Measurements from ENCODE around the gene FBXO27. TPM values are rescaled to one million over a fixed set of nuclear protein-coding genes. Genes with fewer than 3 reads are reported as not detected.

FBXO27 gene
- total and polyA plus RNA-seq, 2 of the 4 experiments (the other 2 are of a cell fraction), result 0.18 to 0.50 TPM

GRCh38 chr19:38985262-38985661 lies 47.1 kb downstream of the FBXO27 start:
- H3K36me3 ChIP-seq (ENCODE audit: control insufficient read depth, insufficient read depth, low read length), result no peaks in the 10 kb centered on the region
- no peak overlapping the region for H3K27ac ChIP-seq (ENCODE audit: insufficient read depth, low read length)
- ATAC-seq (ENCODE audit: low read depth) (no peak), DNase-seq (no peak)
- H3K4me3 ChIP-seq (ENCODE audit: insufficient read depth, low read depth, low read length), result no peak overlapping the region
- no peak overlapping the region for H3K9ac ChIP-seq (ENCODE audit: low read depth, low read length)
- H2BK5ac ChIP-seq (ENCODE audit: low read depth, low read length, poor library complexity, severe bottlenecking), result no peak overlapping the region
- no peak overlapping the region for H3K14ac ChIP-seq (replicated peaks; ENCODE audit: low read depth, low read length)
- H4K20me1 ChIP-seq (ENCODE audit: insufficient read depth, low read length), result no peaks in the 10 kb centered on the region; the same call in 1 of the 2 replicates
- H2AFZ ChIP-seq (replicated peaks; ENCODE audit: low read length, poor library complexity), result no peak overlapping the region
- H4K91ac ChIP-seq (ENCODE audit: insufficient read depth, low read depth, low read length), result no peak overlapping the region
- no peak overlapping the region for H2BK20ac ChIP-seq (ENCODE audit: low read depth, low read length)
- no peak overlapping the region for H2BK120ac ChIP-seq (ENCODE audit: low read depth, low read length)
- H2AK5ac ChIP-seq (ENCODE audit: low read depth, low read length), result no peak overlapping the region
- no peak overlapping the region for H4K5ac ChIP-seq (ENCODE audit: low read depth, low read length)
- no peak overlapping the region for H3K4me2 ChIP-seq (ENCODE audit: low read depth, low read length)
- H3K56ac ChIP-seq (ENCODE audit: extremely low read depth, insufficient read depth, low read length), result no peak overlapping the region
- H3K18ac ChIP-seq (ENCODE audit: low read depth, low read length), result no peak overlapping the region
- BruUV-seq (replicated peaks), result no TSS peak
- POLR2A ChIA-PET (ENCODE audit: unreplicated experiment), result no interaction called here
- no peak overlapping the region for H4K8ac ChIP-seq (ENCODE audit: low read depth in 2 of 2, low read length in 2 of 2)
- H3K4me1 ChIP-seq (ENCODE audit: control insufficient read depth, insufficient read depth, low read length), result no peaks in the 10 kb centered on the region; the same call in 1 of the 2 replicates
- H2AK9ac ChIP-seq (replicated peaks; ENCODE audit: low read depth, low read length, poor library complexity), result no peak overlapping the region
- no peaks in the 10 kb centered on the region for H3K9me1 ChIP-seq (ENCODE audit: insufficient read depth, low read length)
- no peak overlapping the region for H2BK15ac ChIP-seq (ENCODE audit: low read depth, low read length)
- peaks cover 2% of the 10 kb centered on the region; the same call in 1 of the 2 replicates for H3K27me3 ChIP-seq (ENCODE audit: control insufficient read depth, insufficient read depth, low read length)
- in situ Hi-C loops (cut with MboI; ENCODE audit: low sequenced_read_pairs) (no loop called here), dilution Hi-C loops (cut with HindIII; ENCODE audit: low sequenced_read_pairs, unreplicated experiment) (no loop called here), intact Hi-C loops (cut with micrococcal nuclease) (no loop called here)
- peaks cover 8% of the 10 kb centered on the region for H3K9me3 ChIP-seq (ENCODE audit: control insufficient read depth, insufficient read depth, low read length)
- no peaks in the 10 kb centered on the region for H3K79me1 ChIP-seq (ENCODE audit: low read depth in 1 of 2, low read length in 2 of 2)
- no CpG with 5 or more reads among the region's 1 CpG for whole genome bisulfite sequencing, 2 experiments (ENCODE audit: extremely low coverage in 2 of 2, insufficient read length in 1 of 2)
- no peak overlapping the region for H3K23ac ChIP-seq (ENCODE audit: low read depth, low read length)
- H3K4ac ChIP-seq (ENCODE audit: low read depth, low read length), result no peak overlapping the region
- CTCF ChIA-PET, result no interaction called here
- no peak for TF ChIP-seq BHLHE40 (IDR thresholded peaks at IDR 0.05; ENCODE audit: low read depth, low read length)
- TF ChIP-seq POLR2A (IDR thresholded peaks at IDR 0.05; ENCODE audit: low read depth, low read length), result no peak
- no peak for TF ChIP-seq RCOR1 (IDR thresholded peaks at IDR 0.05; ENCODE audit: insufficient replicate concordance, low read length)
- TF ChIP-seq MAFK (IDR thresholded peaks at IDR 0.05; ENCODE audit: low read depth, low read length), result no peak
- TF ChIP-seq MAZ (IDR thresholded peaks at IDR 0.05; ENCODE audit: borderline replicate concordance, low read depth, low read length), result no peak
- TF ChIP-seq, protein P1, sequence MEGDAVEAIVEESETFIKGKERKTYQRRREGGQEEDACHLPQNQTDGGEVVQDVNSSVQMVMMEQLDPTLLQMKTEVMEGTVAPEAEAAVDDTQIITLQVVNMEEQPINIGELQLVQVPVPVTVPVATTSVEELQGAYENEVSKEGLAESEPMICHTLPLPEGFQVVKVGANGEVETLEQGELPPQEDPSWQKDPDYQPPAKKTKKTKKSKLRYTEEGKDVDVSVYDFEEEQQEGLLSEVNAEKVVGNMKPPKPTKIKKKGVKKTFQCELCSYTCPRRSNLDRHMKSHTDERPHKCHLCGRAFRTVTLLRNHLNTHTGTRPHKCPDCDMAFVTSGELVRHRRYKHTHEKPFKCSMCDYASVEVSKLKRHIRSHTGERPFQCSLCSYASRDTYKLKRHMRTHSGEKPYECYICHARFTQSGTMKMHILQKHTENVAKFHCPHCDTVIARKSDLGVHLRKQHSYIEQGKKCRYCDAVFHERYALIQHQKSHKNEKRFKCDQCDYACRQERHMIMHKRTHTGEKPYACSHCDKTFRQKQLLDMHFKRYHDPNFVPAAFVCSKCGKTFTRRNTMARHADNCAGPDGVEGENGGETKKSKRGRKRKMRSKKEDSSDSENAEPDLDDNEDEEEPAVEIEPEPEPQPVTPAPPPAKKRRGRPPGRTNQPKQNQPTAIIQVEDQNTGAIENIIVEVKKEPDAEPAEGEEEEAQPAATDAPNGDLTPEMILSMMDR (conservative IDR thresholded peaks at IDR 0.05; ENCODE audit: low read depth, low read length), result no peak
- TF ChIP-seq, protein P2, sequence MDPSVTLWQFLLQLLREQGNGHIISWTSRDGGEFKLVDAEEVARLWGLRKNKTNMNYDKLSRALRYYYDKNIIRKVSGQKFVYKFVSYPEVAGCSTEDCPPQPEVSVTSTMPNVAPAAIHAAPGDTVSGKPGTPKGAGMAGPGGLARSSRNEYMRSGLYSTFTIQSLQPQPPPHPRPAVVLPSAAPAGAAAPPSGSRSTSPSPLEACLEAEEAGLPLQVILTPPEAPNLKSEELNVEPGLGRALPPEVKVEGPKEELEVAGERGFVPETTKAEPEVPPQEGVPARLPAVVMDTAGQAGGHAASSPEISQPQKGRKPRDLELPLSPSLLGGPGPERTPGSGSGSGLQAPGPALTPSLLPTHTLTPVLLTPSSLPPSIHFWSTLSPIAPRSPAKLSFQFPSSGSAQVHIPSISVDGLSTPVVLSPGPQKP (IDR thresholded peaks at IDR 0.05; ENCODE audit: borderline replicate concordance, low read depth, low read length), result no peak
- TF ChIP-seq RAD21 (IDR thresholded peaks at IDR 0.05; ENCODE audit: low read length), result no peak
- no peak for TF ChIP-seq FOS (IDR thresholded peaks at IDR 0.05; ENCODE audit: low read depth, low read length)
- TF ChIP-seq MXI1 (IDR thresholded peaks at IDR 0.05; ENCODE audit: borderline replicate concordance, low read depth, low read length), result no peak
- no peak for TF ChIP-seq CEBPB (IDR thresholded peaks at IDR 0.05; ENCODE audit: low read depth, low read length)
- no peak for TF ChIP-seq NFE2L2 (IDR thresholded peaks at IDR 0.05; ENCODE audit: low read depth, low read length)
- no peak for TF ChIP-seq CHD1 (IDR thresholded peaks at IDR 0.05; ENCODE audit: low read depth, low read length)

Measured in IMR-90 (cell line).